K562 (cell line): ENCODE measurements around the gene DGCR8. TPM values are rescaled to one million over a fixed set of nuclear protein-coding genes. Genes with fewer than 3 reads are reported as not detected.
A peak's percentile ranks its signal among the peaks of the same experiment; 100 is the strongest.

Source experiments
- ATF1 ChIP-seq, 2 experiments: fragments of 450-650 bp in 1 of 2; IDR thresholded peaks; 2 replicates each; pipeline ENCODE4 v1.6.1; 2016; ENCODE audit warnings: missing compliant biosample characterization in 1 of 2, missing genetic modification characterization in 1 of 2
- CBFB ChIP-seq: sonication (generic); formaldehyde crosslinking; IDR thresholded peaks from 2 replicates; pipeline ENCODE4 v1.4.0; 2020; ENCODE audit warnings: mild to moderate bottlenecking, missing genetic modification reagents
- CEBPG ChIP-seq, 3 experiments: fragments of 200-800 bp in 1 of 3; sonication (Bioruptor generic) in 1 of 3; sonication (generic) in 1 of 3; formaldehyde crosslinking in 1 of 3; IDR thresholded peaks in 2 of 3; conservative IDR thresholded peaks in 1 of 3; 2 replicates each; pipeline versions ENCODE4 v1.6.1 to v1.8.0; 2016 to 2022; ENCODE audit warnings: missing compliant biosample characterization in 2 of 3, missing genetic modification characterization in 2 of 3, mild to moderate bottlenecking in 1 of 3, missing genetic modification reagents in 1 of 3
- FOXA3 ChIP-seq, 2 experiments: fragments of 450-650 bp in 1 of 2; sonication (generic) in 1 of 2; formaldehyde crosslinking; IDR thresholded peaks in 1 of 2; conservative IDR thresholded peaks in 1 of 2; 2 replicates each; pipeline versions ENCODE4 v1.4.0 to v1.8.0; 2020 to 2022; ENCODE audit warnings: mild to moderate bottlenecking in 2 of 2, missing genetic modification reagents in 1 of 2
- MYBL2 ChIP-seq, 2 experiments: fragments of 450-650 bp in 1 of 2; sonication (generic) in 1 of 2; formaldehyde crosslinking in 1 of 2; IDR thresholded peaks; 2 replicates each; pipeline versions ENCODE4 v1.6.1 to v1.8.1; 2017 to 2022; ENCODE audit warnings: borderline replicate concordance in 1 of 2, inconsistent platforms in 1 of 2, low read depth in 1 of 2, mild to moderate bottlenecking in 1 of 2, missing genetic modification reagents in 1 of 2, moderate library complexity in 1 of 2
- NCOA4 ChIP-seq: fragments of 450-650 bp; IDR thresholded peaks from 2 replicates; pipeline ENCODE4 v1.6.1; 2018; ENCODE audit warnings: mild to moderate bottlenecking; ENCODE audit not compliant: partially characterized antibody
- NUFIP1 ChIP-seq: fragments of 450-650 bp; IDR thresholded peaks from 2 replicates; pipeline ENCODE4 v1.6.1; 2018; ENCODE audit not compliant: partially characterized antibody
- PRMT5 ChIP-seq: sonication (generic); formaldehyde crosslinking; IDR thresholded peaks from 2 replicates; pipeline ENCODE4 v1.5.0; 2020; ENCODE audit warnings: missing genetic modification reagents
- RBFOX2 ChIP-seq: fragments of 200-400 bp; formaldehyde crosslinking; IDR thresholded peaks from 2 replicates; pipeline ENCODE4 v1.6.1; 2017; ENCODE audit warnings: low read depth, mild to moderate bottlenecking, low read length, moderate library complexity
- SMARCA4 ChIP-seq: fragments of 450-650 bp; IDR thresholded peaks from 2 replicates; pipeline ENCODE4 v1.6.1; 2016
- TAF15 ChIP-seq: fragments of 200-400 bp; formaldehyde crosslinking; IDR thresholded peaks from 2 replicates; pipeline ENCODE4 v1.6.1; 2017; ENCODE audit warnings: mild to moderate bottlenecking, low read depth, low read length, moderate library complexity
- TEAD1 ChIP-seq, 2 experiments: fragments of 450-650 bp in 1 of 2; sonication (generic) in 1 of 2; formaldehyde crosslinking; IDR thresholded peaks; 2 replicates each; pipeline versions ENCODE4 v1.4.0 to v1.8.0; 2020 to 2022; ENCODE audit warnings: mild to moderate bottlenecking in 2 of 2, missing genetic modification reagents in 1 of 2
- ZBTB7A ChIP-seq: IDR thresholded peaks from 2 replicates; pipeline ENCODE4 v1.6.1; 2011; ENCODE audit warnings: low read depth, mild to moderate bottlenecking, low read length, moderate library complexity, borderline replicate concordance; ENCODE audit not compliant: control insufficient read depth
- ZFPM2 ChIP-seq: fragments of 250-450 bp; sonication (Bioruptor Pico); IDR thresholded peaks from 2 replicates; pipeline ENCODE4 v1.5.1; 2022; ENCODE audit warnings: mild to moderate bottlenecking
- ZNF384 ChIP-seq: IDR thresholded peaks from 2 replicates; pipeline ENCODE4 v1.6.1; 2012; ENCODE audit warnings: low read depth, low read length, improper control_type of control experiment
- ZSCAN32 ChIP-seq: fragments of 450-650 bp; formaldehyde crosslinking; IDR thresholded peaks from 2 replicates; pipeline ENCODE4 v1.4.0; 2020; ENCODE audit warnings: mild to moderate bottlenecking, moderate library complexity
- polyA plus RNA-seq, 8 experiments: library from polyadenylated mRNA; depleted of rRNA in 4 of 8; stranded (reverse) in 5 of 8; unstranded in 3 of 8; fragments of >200 nt; fragmentation: Nextera tagmentation in 2 of 8; fragmentation: Illumina TruSeq in 1 of 8; extraction: Ambion mirVana in 2 of 8; extraction: Trizol in 1 of 8; gene quantifications; 2 replicates each; pipeline versions ENCODE4 v1.2.1 to v1.2.3, GENCODE V29; 2011 to 2014; ENCODE audit warnings: inconsistent platforms in 1 of 8, missing spikeins in 1 of 8
- total RNA-seq, 7 experiments: library from RNA; depleted of rRNA in 6 of 7; stranded (reverse); fragments of >200 nt in 6 of 7; fragmentation: Illumina TruSeq in 2 of 7; extraction: Trizol in 2 of 7; gene quantifications; 2 replicates each; pipeline versions ENCODE4 v1.2.1 to v1.2.3, GENCODE V29; 2011 to 2021; ENCODE audit warnings: low replicate concordance in 1 of 7
- TF ChIP-seq, protein P1 (sequence below), 2 experiments: IDR thresholded peaks; 2 replicates each; pipeline ENCODE4 v1.6.1; 2012; ENCODE audit warnings: improper control_type of control experiment in 2 of 2, low read depth in 2 of 2, low read length in 2 of 2, borderline replicate concordance in 1 of 2
- TF ChIP-seq, protein P2 (sequence below): sonication (generic); formaldehyde crosslinking; IDR thresholded peaks from 2 replicates; pipeline ENCODE4 v1.8.1; 2023; ENCODE audit warnings: mild to moderate bottlenecking, missing genetic modification reagents
- TF ChIP-seq, protein P3 (sequence below): sonication (generic); formaldehyde crosslinking; IDR thresholded peaks from 2 replicates; pipeline ENCODE4 v1.9.0; 2022; ENCODE audit warnings: mild to moderate bottlenecking, missing genetic modification reagents
- TF ChIP-seq, protein P4 (sequence below): sonication (generic); formaldehyde crosslinking; IDR thresholded peaks from 2 replicates; pipeline ENCODE4 v1.8.1; 2023; ENCODE audit warnings: mild to moderate bottlenecking, missing genetic modification reagents

The DGCR8 gene
- total and polyA plus RNA-seq, 9 of the 15 experiments (the other 6 are each of a cell fraction or from before 2014, with no cell fraction given), result 5.9 to 144 (median 80.1) TPM

DNA sequence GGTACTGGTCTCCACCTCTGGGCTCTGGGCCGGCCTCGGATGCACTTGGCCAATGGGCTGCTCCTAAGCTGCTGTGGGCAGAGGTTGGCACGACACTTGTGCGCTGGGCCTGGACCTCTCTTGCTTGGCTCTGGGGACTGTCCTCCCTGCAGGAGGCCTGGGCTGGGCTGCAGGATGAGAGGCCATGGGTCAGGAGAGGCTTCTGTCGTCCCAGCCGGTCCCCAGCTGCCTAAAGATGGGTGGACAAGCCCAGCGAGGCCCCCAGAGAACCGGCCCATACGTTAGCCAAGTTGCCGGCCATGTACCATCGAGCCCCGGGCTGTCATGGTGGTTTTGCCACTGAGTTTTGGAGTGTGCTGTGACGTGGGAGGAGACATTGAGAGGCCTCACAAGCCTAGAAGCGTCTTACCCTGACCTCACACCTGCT, 72.4 kb downstream of the DGCR8 start (continued):
- TF ChIP-seq MYBL2 (IDR thresholded peaks at IDR 0.05; ENCODE audit: low read depth) (no peak), MYBL2 (CRISPR knock-in tag; IDR thresholded peaks at IDR 0.05; ENCODE audit: borderline replicate concordance) (peak; percentile 87; the same call in 1 of the 2 replicates), FOXA3 (CRISPR knock-in tag; conservative IDR thresholded peaks at IDR 0.05 in 1 of 2, IDR thresholded peaks at IDR 0.05 in 1 of 2) (0 out of 4 replicates have a peak, but pooled peaks of 1 of the 2 experiments have one; percentile 54), NUFIP1 (no peak), CEBPG (CRISPR knock-in tag; IDR thresholded peaks at IDR 0.05) (peak; percentile 13; the same call in 1 of the 2 replicates), CEBPG (tag; conservative IDR thresholded peaks at IDR 0.05 in 1 of 2, IDR thresholded peaks at IDR 0.05 in 1 of 2) (no peak), TAF15 (peak; percentile 58; the same call in 1 of the 2 replicates), CBFB (CRISPR knock-in tag) (0 out of 2 replicates have a peak, but pooled peaks have one; percentile 14), SMARCA4 (no peak), ZBTB7A (0 out of 2 replicates have a peak, but pooled peaks have one; percentile 43), ZFPM2 (CRISPR knock-in tag) (0 out of 2 replicates have a peak, but pooled peaks have one; percentile 52), PRMT5 (0 out of 2 replicates have a peak, but pooled peaks have one; percentile 45), ZSCAN32 (no peak), ZNF384 (no peak), NCOA4 (no peak), ATF1 (CRISPR knock-in tag; IDR thresholded peaks at IDR 0.05) (0 out of 2 replicates have a peak, but pooled peaks have one; percentile 36), ATF1 (tag; IDR thresholded peaks at IDR 0.05) (no peak), TEAD1 (CRISPR knock-in tag; IDR thresholded peaks at IDR 0.05) (peak in 1 of 2 experiments; percentile 72; a peak in 1 of 4 replicates), RBFOX2 (0 out of 2 replicates have a peak, but pooled peaks have one; percentile 14)
- TF ChIP-seq, protein P1, sequence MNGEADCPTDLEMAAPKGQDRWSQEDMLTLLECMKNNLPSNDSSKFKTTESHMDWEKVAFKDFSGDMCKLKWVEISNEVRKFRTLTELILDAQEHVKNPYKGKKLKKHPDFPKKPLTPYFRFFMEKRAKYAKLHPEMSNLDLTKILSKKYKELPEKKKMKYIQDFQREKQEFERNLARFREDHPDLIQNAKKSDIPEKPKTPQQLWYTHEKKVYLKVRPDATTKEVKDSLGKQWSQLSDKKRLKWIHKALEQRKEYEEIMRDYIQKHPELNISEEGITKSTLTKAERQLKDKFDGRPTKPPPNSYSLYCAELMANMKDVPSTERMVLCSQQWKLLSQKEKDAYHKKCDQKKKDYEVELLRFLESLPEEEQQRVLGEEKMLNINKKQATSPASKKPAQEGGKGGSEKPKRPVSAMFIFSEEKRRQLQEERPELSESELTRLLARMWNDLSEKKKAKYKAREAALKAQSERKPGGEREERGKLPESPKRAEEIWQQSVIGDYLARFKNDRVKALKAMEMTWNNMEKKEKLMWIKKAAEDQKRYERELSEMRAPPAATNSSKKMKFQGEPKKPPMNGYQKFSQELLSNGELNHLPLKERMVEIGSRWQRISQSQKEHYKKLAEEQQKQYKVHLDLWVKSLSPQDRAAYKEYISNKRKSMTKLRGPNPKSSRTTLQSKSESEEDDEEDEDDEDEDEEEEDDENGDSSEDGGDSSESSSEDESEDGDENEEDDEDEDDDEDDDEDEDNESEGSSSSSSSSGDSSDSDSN (IDR thresholded peaks at IDR 0.05; ENCODE audit: borderline replicate concordance in 1 of 2, low read depth in 2 of 2, low read length in 2 of 2), result peak in 1 of 2 experiments; percentile 23; a peak in 1 of 4 replicates
- TF ChIP-seq, protein P2, sequence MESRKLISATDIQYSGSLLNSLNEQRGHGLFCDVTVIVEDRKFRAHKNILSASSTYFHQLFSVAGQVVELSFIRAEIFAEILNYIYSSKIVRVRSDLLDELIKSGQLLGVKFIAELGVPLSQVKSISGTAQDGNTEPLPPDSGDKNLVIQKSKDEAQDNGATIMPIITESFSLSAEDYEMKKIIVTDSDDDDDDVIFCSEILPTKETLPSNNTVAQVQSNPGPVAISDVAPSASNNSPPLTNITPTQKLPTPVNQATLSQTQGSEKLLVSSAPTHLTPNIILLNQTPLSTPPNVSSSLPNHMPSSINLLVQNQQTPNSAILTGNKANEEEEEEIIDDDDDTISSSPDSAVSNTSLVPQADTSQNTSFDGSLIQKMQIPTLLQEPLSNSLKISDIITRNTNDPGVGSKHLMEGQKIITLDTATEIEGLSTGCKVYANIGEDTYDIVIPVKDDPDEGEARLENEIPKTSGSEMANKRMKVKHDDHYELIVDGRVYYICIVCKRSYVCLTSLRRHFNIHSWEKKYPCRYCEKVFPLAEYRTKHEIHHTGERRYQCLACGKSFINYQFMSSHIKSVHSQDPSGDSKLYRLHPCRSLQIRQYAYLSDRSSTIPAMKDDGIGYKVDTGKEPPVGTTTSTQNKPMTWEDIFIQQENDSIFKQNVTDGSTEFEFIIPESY, result no peak
- TF ChIP-seq, protein P3, sequence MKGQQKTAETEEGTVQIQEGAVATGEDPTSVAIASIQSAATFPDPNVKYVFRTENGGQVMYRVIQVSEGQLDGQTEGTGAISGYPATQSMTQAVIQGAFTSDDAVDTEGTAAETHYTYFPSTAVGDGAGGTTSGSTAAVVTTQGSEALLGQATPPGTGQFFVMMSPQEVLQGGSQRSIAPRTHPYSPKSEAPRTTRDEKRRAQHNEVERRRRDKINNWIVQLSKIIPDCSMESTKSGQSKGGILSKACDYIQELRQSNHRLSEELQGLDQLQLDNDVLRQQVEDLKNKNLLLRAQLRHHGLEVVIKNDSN (CRISPR knock-in tag), result peak; percentile 59; the same call in 1 of the 2 replicates
- TF ChIP-seq, protein P4, sequence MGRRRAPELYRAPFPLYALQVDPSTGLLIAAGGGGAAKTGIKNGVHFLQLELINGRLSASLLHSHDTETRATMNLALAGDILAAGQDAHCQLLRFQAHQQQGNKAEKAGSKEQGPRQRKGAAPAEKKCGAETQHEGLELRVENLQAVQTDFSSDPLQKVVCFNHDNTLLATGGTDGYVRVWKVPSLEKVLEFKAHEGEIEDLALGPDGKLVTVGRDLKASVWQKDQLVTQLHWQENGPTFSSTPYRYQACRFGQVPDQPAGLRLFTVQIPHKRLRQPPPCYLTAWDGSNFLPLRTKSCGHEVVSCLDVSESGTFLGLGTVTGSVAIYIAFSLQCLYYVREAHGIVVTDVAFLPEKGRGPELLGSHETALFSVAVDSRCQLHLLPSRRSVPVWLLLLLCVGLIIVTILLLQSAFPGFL (CRISPR knock-in tag), result no peak
